Stomach (tissue), 4 donors: ENCODE results near the gene RGMA.

ENCODE experiments used
- EP300 ChIP-seq: sonication (generic); formaldehyde crosslinking; IDR thresholded peaks from one replicate; pipeline ENCODE4 v1.6.1; 2017; ENCODE audit warnings: antibody characterized with exemption
- POLR2A ChIP-seq, 4 donors: fragments of 450-650 bp; IDR thresholded peaks; one replicate each; pipeline ENCODE4 v1.6.1; 2016; ENCODE audit warnings: antibody characterized with exemption in 4 of 4, control low read depth in 2 of 4, mild to moderate bottlenecking in 1 of 4, moderate library complexity in 1 of 4
- TF ChIP-seq, protein P1 (sequence below), 7 experiments: fragments of 450-650 bp in 4 of 7; fragments of 200-600 bp in 3 of 7; sonication (generic) in 3 of 7; IDR thresholded peaks; one replicate each; pipeline ENCODE4 v1.5.1; 2016 to 2019; ENCODE audit warnings: antibody characterized with exemption in 7 of 7, control low read depth in 2 of 7, mild to moderate bottlenecking in 1 of 7

DNA sequence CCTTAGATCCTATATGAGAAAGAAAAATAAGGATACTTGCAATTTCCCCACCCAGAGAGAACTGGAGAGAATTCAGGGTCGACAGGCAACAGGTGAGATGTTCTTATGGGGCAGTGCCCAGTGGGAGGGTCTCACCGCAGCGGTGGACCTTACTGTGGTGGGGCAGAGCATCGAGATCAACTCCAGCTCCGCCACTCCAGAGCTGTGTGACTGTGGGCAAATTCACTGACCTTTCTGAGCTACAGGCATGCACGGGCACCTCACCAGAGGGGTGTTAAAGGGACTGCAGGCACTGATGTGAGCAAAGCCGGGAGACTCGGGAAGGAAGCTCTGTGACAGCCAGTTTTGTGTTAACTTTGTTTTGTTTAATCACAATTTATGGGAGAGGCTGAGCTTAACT is 30.9 kb downstream of the RGMA start:
- TF ChIP-seq, protein P1, sequence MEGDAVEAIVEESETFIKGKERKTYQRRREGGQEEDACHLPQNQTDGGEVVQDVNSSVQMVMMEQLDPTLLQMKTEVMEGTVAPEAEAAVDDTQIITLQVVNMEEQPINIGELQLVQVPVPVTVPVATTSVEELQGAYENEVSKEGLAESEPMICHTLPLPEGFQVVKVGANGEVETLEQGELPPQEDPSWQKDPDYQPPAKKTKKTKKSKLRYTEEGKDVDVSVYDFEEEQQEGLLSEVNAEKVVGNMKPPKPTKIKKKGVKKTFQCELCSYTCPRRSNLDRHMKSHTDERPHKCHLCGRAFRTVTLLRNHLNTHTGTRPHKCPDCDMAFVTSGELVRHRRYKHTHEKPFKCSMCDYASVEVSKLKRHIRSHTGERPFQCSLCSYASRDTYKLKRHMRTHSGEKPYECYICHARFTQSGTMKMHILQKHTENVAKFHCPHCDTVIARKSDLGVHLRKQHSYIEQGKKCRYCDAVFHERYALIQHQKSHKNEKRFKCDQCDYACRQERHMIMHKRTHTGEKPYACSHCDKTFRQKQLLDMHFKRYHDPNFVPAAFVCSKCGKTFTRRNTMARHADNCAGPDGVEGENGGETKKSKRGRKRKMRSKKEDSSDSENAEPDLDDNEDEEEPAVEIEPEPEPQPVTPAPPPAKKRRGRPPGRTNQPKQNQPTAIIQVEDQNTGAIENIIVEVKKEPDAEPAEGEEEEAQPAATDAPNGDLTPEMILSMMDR (IDR thresholded peaks at IDR 0.05), result no peak
- TF ChIP-seq POLR2A (IDR thresholded peaks at IDR 0.05) (no peak), EP300 (no peak)
